KOPT-K1 (cell line): Measurements from ENCODE around the gene PAK5.

Source experiments
- H3K27ac ChIP-seq: fragments of 200-600 bp; sonication (generic); 2 replicates; pipeline ENCODE4 v1.5.1; 2016; ENCODE audit warnings: antibody characterized with exemption, mild to moderate bottlenecking, low read depth, low read length; ENCODE audit not compliant: poor library complexity, severe bottlenecking
- H3K36me3 ChIP-seq: fragments of 200-600 bp; sonication (generic); 2 replicates; pipeline ENCODE4 v1.5.1; 2017; ENCODE audit warnings: antibody characterized with exemption, mild to moderate bottlenecking, low read length, moderate library complexity; ENCODE audit not compliant: insufficient read depth
- H3K9me3 ChIP-seq: fragments of 200-600 bp; sonication (generic); 2 replicates; pipeline ENCODE4 v1.5.1; 2017; ENCODE audit warnings: antibody characterized with exemption, low read length, mild to moderate bottlenecking; ENCODE audit not compliant: insufficient read depth, poor library complexity, severe bottlenecking

PAK5 gene

GRCh38 chr20:9508240-9508661 lies 330.6 kb downstream of the PAK5 start:
- H3K36me3 ChIP-seq, result no peaks in the 10 kb centered on the region
- no peak overlapping the region for H3K27ac ChIP-seq
- H3K9me3 ChIP-seq, result peaks cover 10% of the 10 kb centered on the region

- H3K9me3 ChIP-seq, result peaks cover 10% of the 10 kb centered on the region
- H3K36me3 ChIP-seq, result no peaks in the 10 kb centered on the region
- no peak overlapping the region for H3K27ac ChIP-seq
Observed at GRCh38 chr20:9507544-9508239, 331.2 kb downstream of the PAK5 start.

- Histone ChIP-seq H3K27ac (no peak overlapping the region), H3K36me3 (no peaks in the 10 kb centered on the region), H3K9me3 (peaks cover 10% of the 10 kb centered on the region)
Observed at GRCh38 chr20:9506964-9507369, 331.9 kb downstream of the PAK5 start.

- Histone ChIP-seq H3K9me3 (peaks cover 10% of the 10 kb centered on the region), H3K27ac (no peak overlapping the region), H3K36me3 (no peaks in the 10 kb centered on the region)
Observed at GRCh38 chr20:9506280-9506821, 332.5 kb downstream of the PAK5 start.

GRCh38 chr20:9503526-9504245 lies 335.2 kb downstream of the PAK5 start:
- Histone ChIP-seq H3K36me3 (no peaks in the 10 kb centered on the region), H3K9me3 (peaks cover 10% of the 10 kb centered on the region), H3K27ac (no peak overlapping the region)

- peaks cover 7% of the 10 kb centered on the region for H3K9me3 ChIP-seq
- no peaks in the 10 kb centered on the region for H3K36me3 ChIP-seq
- no peak overlapping the region for H3K27ac ChIP-seq
Observed at GRCh38 chr20:9501473-9501872, 337.4 kb downstream of the PAK5 start.

GRCh38 chr20:9500121-9500520 lies 338.8 kb downstream of the PAK5 start:
- H3K9me3 ChIP-seq, result no peaks in the 10 kb centered on the region
- no peaks in the 10 kb centered on the region for H3K36me3 ChIP-seq
- no peak overlapping the region for H3K27ac ChIP-seq

- no peaks in the 10 kb centered on the region for H3K9me3 ChIP-seq
- H3K27ac ChIP-seq, result no peak overlapping the region
- H3K36me3 ChIP-seq, result no peaks in the 10 kb centered on the region
Observed at GRCh38 chr20:9499126-9499899, 339.6 kb downstream of the PAK5 start.

GRCh38 chr20:9498322-9498721 lies 340.6 kb downstream of the PAK5 start:
- H3K27ac ChIP-seq, result no peak overlapping the region
- no peaks in the 10 kb centered on the region for H3K9me3 ChIP-seq
- no peaks in the 10 kb centered on the region for H3K36me3 ChIP-seq

- H3K9me3 ChIP-seq, result no peaks in the 10 kb centered on the region
- H3K36me3 ChIP-seq, result no peaks in the 10 kb centered on the region
- H3K27ac ChIP-seq, result no peak overlapping the region
Observed at GRCh38 chr20:9496155-9496554, 342.7 kb downstream of the PAK5 start.

- H3K36me3 ChIP-seq, result no peaks in the 10 kb centered on the region
- no peaks in the 10 kb centered on the region for H3K9me3 ChIP-seq
- no peak overlapping the region for H3K27ac ChIP-seq
Observed at GRCh38 chr20:9495701-9496100, 343.2 kb downstream of the PAK5 start.

GRCh38 chr20:9493803-9494202 lies 345.1 kb downstream of the PAK5 start:
- Histone ChIP-seq H3K9me3 (no peaks in the 10 kb centered on the region), H3K36me3 (no peaks in the 10 kb centered on the region), H3K27ac (no peak overlapping the region)

- no peak overlapping the region for H3K27ac ChIP-seq
Observed at GRCh38 chr20:9492067-9492466, 346.8 kb downstream of the PAK5 start.

GRCh38 chr20:9491324-9491723 lies 347.6 kb downstream of the PAK5 start:
- Histone ChIP-seq H3K9me3 (no peaks in the 10 kb centered on the region), H3K36me3 (no peaks in the 10 kb centered on the region), H3K27ac (no peak overlapping the region)

More at GRCh38 chr20:9492067-9492466, 346.8 kb downstream of the PAK5 start:
- Histone ChIP-seq H3K9me3 (no peaks in the 10 kb centered on the region), H3K36me3 (no peaks in the 10 kb centered on the region)

GRCh38 chr20:9490631-9491030 lies 348.2 kb downstream of the PAK5 start:
- Histone ChIP-seq H3K36me3 (no peaks in the 10 kb centered on the region), H3K27ac (no peak overlapping the region), H3K9me3 (no peaks in the 10 kb centered on the region)
